Measurements from ENCODE around the gene ZNF793.

ZNF793 gene

GRCh38 chr19:37572203-37572602, 65.5 kb downstream of the ZNF793 start:
- no peak for DNase-seq

- DNase-seq, result no peak
These were observed 76.6 kb downstream of the ZNF793 start for GRCh38 chr19:37583340-37583739.
